ENCODE measurements around the gene MDH1.

DNA sequence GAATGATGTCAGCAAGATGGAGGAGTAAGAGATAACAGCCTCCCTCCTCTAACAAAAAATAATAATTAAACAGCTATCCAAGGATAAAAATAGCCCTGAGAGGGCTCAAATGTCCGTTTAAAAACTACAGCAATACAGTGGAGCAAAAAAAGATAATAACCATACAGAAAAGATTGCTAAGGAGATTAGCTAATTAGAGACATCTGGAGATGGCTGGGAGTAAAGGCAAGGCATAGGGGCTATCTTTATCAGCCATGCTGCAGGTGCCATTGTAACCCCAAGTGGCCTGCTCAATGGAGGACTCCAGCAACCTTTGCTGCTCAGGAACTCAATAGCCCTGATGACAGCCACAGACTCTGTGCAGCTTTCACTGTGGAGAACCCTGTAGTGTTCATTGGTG is 42.7 kb downstream of the MDH1 start:
- TF ChIP-seq, protein P1, sequence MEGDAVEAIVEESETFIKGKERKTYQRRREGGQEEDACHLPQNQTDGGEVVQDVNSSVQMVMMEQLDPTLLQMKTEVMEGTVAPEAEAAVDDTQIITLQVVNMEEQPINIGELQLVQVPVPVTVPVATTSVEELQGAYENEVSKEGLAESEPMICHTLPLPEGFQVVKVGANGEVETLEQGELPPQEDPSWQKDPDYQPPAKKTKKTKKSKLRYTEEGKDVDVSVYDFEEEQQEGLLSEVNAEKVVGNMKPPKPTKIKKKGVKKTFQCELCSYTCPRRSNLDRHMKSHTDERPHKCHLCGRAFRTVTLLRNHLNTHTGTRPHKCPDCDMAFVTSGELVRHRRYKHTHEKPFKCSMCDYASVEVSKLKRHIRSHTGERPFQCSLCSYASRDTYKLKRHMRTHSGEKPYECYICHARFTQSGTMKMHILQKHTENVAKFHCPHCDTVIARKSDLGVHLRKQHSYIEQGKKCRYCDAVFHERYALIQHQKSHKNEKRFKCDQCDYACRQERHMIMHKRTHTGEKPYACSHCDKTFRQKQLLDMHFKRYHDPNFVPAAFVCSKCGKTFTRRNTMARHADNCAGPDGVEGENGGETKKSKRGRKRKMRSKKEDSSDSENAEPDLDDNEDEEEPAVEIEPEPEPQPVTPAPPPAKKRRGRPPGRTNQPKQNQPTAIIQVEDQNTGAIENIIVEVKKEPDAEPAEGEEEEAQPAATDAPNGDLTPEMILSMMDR (IDR thresholded peaks at IDR 0.05) = no peak
- no peak for TF ChIP-seq ZFX (IDR thresholded peaks at IDR 0.05; ENCODE audit: borderline replicate concordance)

Data from 22Rv1 (cell line).